K562 (cell line): ENCODE data around the gene C2CD2L. TPM values are rescaled to one million over a fixed set of nuclear protein-coding genes. Genes with fewer than 3 reads are reported as not detected.
A peak's percentile ranks its signal among the peaks of the same experiment; 100 is the strongest.

Experiments
- ATAC-seq: fragments of 200-7000 bp; cut with Tn5 transposase; 3 replicates; pipeline ENCODE4 v1.9.1; 2020; ENCODE audit warnings: moderate library complexity
- BruUV-seq: library from RNA; stranded (reverse); fragments of 400-500 nt; replicated peaks from 2 replicates; lab custom pipeline; 2021; lab: Mats Ljungman, UMichigan
- CTCF ChIA-PET: fragments of 300-600 bp; formaldehyde crosslinking; extraction: SDS; loops from one replicate; lab custom pipeline; 2021; ENCODE audit warnings: low intra/inter-chr PET ratio; lab: Yijun Ruan, JAX
- POLR2A ChIA-PET: fragments of 300-600, 350-650 bp; sonication (Branson Sonifier 250); formaldehyde crosslinking; extraction: SDS; loops from one replicate; lab custom pipeline; 2021; ENCODE audit warnings: antibody characterized with exemption, inconsistent platforms; lab: Yijun Ruan, JAX
- DNase-seq, 4 experiments: peaks; one replicate each; pipeline versions ENCODE4 v3.0.0 to v3.0.0-alpha.2; 2011 to 2018; ENCODE audit warnings: low spot score in 3 of 4, mixed read lengths in 3 of 4; ENCODE audit errors: extremely low read depth in 1 of 4
- FAIRE-seq: peaks from 2 replicates; lab custom pipeline; 2011; peaks lifted over from hg19 to GRCh38; lab: Jason Lieb, UNC
- H2AFZ ChIP-seq: 2 replicates; pipeline ENCODE4 v1.6.0; 2011; ENCODE audit warnings: low read depth, low read length, control low read depth, inconsistent platforms
- H3K27ac ChIP-seq: fragments of 200-600 bp; 3 replicates; pipeline ENCODE4 v1.8.0; 2011; ENCODE audit warnings: low read depth, mild to moderate bottlenecking, control low read depth, inconsistent platforms, low read length, moderate library complexity, mixed read lengths; ENCODE audit errors: extremely low read depth
- H3K27me3 ChIP-seq, 2 experiments: fragments of 300-600 bp in 1 of 2; 2 replicates in 1 of 2; 3 replicates in 1 of 2; pipeline versions ENCODE4 v1.6.0 to v1.8.0; 2011; ENCODE audit warnings: inconsistent platforms in 2 of 2, low read length in 2 of 2, mild to moderate bottlenecking in 1 of 2, mixed read lengths in 1 of 2, moderate library complexity in 1 of 2; ENCODE audit not compliant: control insufficient read depth in 2 of 2, insufficient read depth in 2 of 2
- H3K36me3 ChIP-seq: fragments of 300-600 bp; 3 replicates; pipeline ENCODE4 v1.8.0; 2011; ENCODE audit warnings: mild to moderate bottlenecking, low read length, inconsistent platforms; ENCODE audit not compliant: control insufficient read depth, insufficient read depth
- H3K4me1 ChIP-seq, 2 experiments: fragments of 200-600 bp in 1 of 2; replicated peaks in 1 of 2; 2 replicates in 1 of 2; 3 replicates in 1 of 2; pipeline versions ENCODE4 v1.5.1 to v1.8.0; 2011; ENCODE audit warnings: inconsistent platforms in 2 of 2, low read length in 2 of 2, mild to moderate bottlenecking in 1 of 2, mixed read lengths in 1 of 2, moderate library complexity in 1 of 2; ENCODE audit not compliant: control insufficient read depth in 2 of 2, insufficient read depth in 2 of 2
- H3K4me2 ChIP-seq: 2 replicates; pipeline ENCODE4 v1.6.1; 2011; ENCODE audit warnings: low read length, control low read depth, inconsistent platforms, mixed read lengths; ENCODE audit not compliant: insufficient read depth
- H3K4me3 ChIP-seq: fragments of 200-600 bp; sonication (generic), shearing (Covaris generic); 2 replicates; pipeline ENCODE4 v1.5.1; 2016; ENCODE audit warnings: control low read depth, inconsistent platforms
- H3K79me2 ChIP-seq: fragments of 200-600 bp; 3 replicates; pipeline ENCODE4 v1.8.0; 2011; ENCODE audit warnings: low read length, inconsistent platforms; ENCODE audit not compliant: control insufficient read depth, insufficient read depth
- H3K9ac ChIP-seq, 2 experiments: 2 replicates each; pipeline versions ENCODE4 v1.6.0 to v1.6.1; 2011; ENCODE audit warnings: low read depth in 2 of 2, low read length in 2 of 2, control low read depth in 1 of 2, inconsistent platforms in 1 of 2, mild to moderate bottlenecking in 1 of 2, mixed read lengths in 1 of 2; ENCODE audit not compliant: insufficient read depth in 1 of 2
- H3K9me1 ChIP-seq: one replicate; pipeline ENCODE4 v1.6.0; 2011; ENCODE audit warnings: inconsistent platforms, mild to moderate bottlenecking, low read length, moderate library complexity; ENCODE audit not compliant: control insufficient read depth, insufficient read depth
- H3K9me3 ChIP-seq: replicated peaks from 2 replicates; pipeline ENCODE4 v1.5.1; 2011; ENCODE audit warnings: low read depth, low read length, inconsistent platforms; ENCODE audit not compliant: control insufficient read depth, insufficient read depth
- H4K20me1 ChIP-seq: replicated peaks from 2 replicates; pipeline ENCODE4 v1.6.1; 2011; ENCODE audit warnings: low read length, inconsistent platforms, mixed read lengths; ENCODE audit not compliant: control insufficient read depth, insufficient read depth
- KAT7 ChIP-seq: sonication (generic); formaldehyde crosslinking; IDR thresholded peaks from 2 replicates; pipeline ENCODE4 v1.8.0; 2022; ENCODE audit warnings: missing genetic modification reagents, mild to moderate bottlenecking, borderline replicate concordance
- ZFP36 ChIP-seq: fragments of 150-350 bp; IDR thresholded peaks from 2 replicates; pipeline ENCODE4 v1.6.1; 2018; ENCODE audit warnings: low read length, low read depth; ENCODE audit not compliant: partially characterized antibody
- ZKSCAN8 ChIP-seq: fragments of 200-800 bp; sonication (Bioruptor generic); IDR thresholded peaks from 2 replicates; pipeline ENCODE4 v1.6.1; 2016; ENCODE audit warnings: missing genetic modification characterization, missing compliant biosample characterization
- WGBS: fragments of 100-300 bp; shearing (Covaris generic); methylation state at CpG from one replicate; pipeline ENCODE4 v1.1.6; 2016; ENCODE audit warnings: low coverage, mixed read lengths; ENCODE audit not compliant: insufficient coverage; ENCODE audit errors: missing lambda C conversion rate; 5-methylcytosine and 5-hydroxymethylcytosine counted together
- in situ Hi-C: fragments of 300-500 bp; cut with MboI; formaldehyde crosslinking; loops from 4 replicates; pipeline ENCODE4 v1.15.0; 2018; ENCODE audit warnings: inconsistent platforms, mixed read lengths
- intact Hi-C: fragments of 100-400 bp; cut with micrococcal nuclease; formaldehyde crosslinking; loops from 2 replicates; pipeline ENCODE4 v1.14.2; 2022
- polyA plus RNA-seq, 8 experiments: library from polyadenylated mRNA; depleted of rRNA in 4 of 8; stranded (reverse) in 5 of 8; unstranded in 3 of 8; fragments of >200 nt; fragmentation: Nextera tagmentation in 2 of 8; fragmentation: Illumina TruSeq in 1 of 8; extraction: Ambion mirVana in 2 of 8; extraction: Trizol in 1 of 8; gene quantifications; 2 replicates each; pipeline versions ENCODE4 v1.2.1 to v1.2.3, GENCODE V29; 2011 to 2014; ENCODE audit warnings: inconsistent platforms in 1 of 8, missing spikeins in 1 of 8
- total RNA-seq, 7 experiments: library from RNA; depleted of rRNA in 6 of 7; stranded (reverse); fragments of >200 nt in 6 of 7; fragmentation: Illumina TruSeq in 2 of 7; extraction: Trizol in 2 of 7; gene quantifications; 2 replicates each; pipeline versions ENCODE4 v1.2.1 to v1.2.3, GENCODE V29; 2011 to 2021; ENCODE audit warnings: low replicate concordance in 1 of 7

C2CD2L gene
- total and polyA plus RNA-seq, 9 of the 15 experiments (the other 6 are each of a cell fraction or from before 2014, with no cell fraction given), result 0.66 to 41.2 (median 14.8) TPM

- 18% methylated on average over 4 of the region's 4 CpGs for WGBS
- intact Hi-C loops, result no loop called here
- peak; percentile 91 for TF ChIP-seq ZFP36
- TF ChIP-seq ZKSCAN8 (CRISPR knock-in tag), result no peak
- no peak for TF ChIP-seq KAT7
These were observed 45.5 kb downstream of the C2CD2L start for GRCh38 chr11:119152604-119153003.

More at GRCh38 chr11:119152604-119153003, 45.5 kb downstream of the C2CD2L start:
- H3K9me1 ChIP-seq, result no peaks in the 10 kb centered on the region
- H3K4me3 ChIP-seq, result no peak overlapping the region
- no peak overlapping the region for H2AFZ ChIP-seq
- FAIRE-seq (no peak), ATAC-seq (no peak), DNase-seq (no peak)
- ChIA-PET CTCF (interaction anchor here (0.7 kb wide), 1 partner anchor 46 kb away, joined by 3 read pairs; no protein-coding TSS in a partner anchor), POLR2A (interaction anchor here (0.7 to 1.1 kb wide), 3 partner anchors 12 to 97 kb away, joined by 4 to 5 read pairs (median 4); no protein-coding TSS in a partner anchor)
- H3K36me3 ChIP-seq, result no peaks in the 10 kb centered on the region
- no peaks in the 10 kb centered on the region for H3K9me3 ChIP-seq
- 0 out of 4 replicates have a peak overlapping the region, but pooled peaks of 1 of the 2 experiments have one; percentile 33 for H3K9ac ChIP-seq
- BruUV-seq, result no TSS peak
- peaks cover 4 to 20% of the 10 kb centered on the region in 2 experiments; a peak in 4 of 5 replicates for H3K27me3 ChIP-seq
- in situ Hi-C loops, result no loop called here
- no peaks in the 10 kb centered on the region for H3K79me2 ChIP-seq
- no peak overlapping the region for H3K27ac ChIP-seq
- peaks cover 19 to 37% of the 10 kb centered on the region in 2 experiments; a peak in 4 of 5 replicates for H3K4me1 ChIP-seq
- no peaks in the 10 kb centered on the region; the same call in 1 of the 2 replicates for H4K20me1 ChIP-seq
- H3K4me2 ChIP-seq, result no peak overlapping the region
